Activated T-cell treated with anti-CD3 and anti-CD28 coated beads for 48 hours (primary cell): ENCODE measurements around the gene SGF29.
A peak's percentile ranks its signal among the peaks of the same experiment; 100 is the strongest.
"Not testable (repeated sequence)": the region's sequence is repeated elsewhere in the genome, so short reads cannot be mapped to it uniquely, and the experiment has no call there.

Experiments
- DNase-seq: peaks from one replicate; pipeline ENCODE4 v3.0.0-alpha.2; 2020; ENCODE audit warnings: low read depth

The SGF29 gene

DNA sequence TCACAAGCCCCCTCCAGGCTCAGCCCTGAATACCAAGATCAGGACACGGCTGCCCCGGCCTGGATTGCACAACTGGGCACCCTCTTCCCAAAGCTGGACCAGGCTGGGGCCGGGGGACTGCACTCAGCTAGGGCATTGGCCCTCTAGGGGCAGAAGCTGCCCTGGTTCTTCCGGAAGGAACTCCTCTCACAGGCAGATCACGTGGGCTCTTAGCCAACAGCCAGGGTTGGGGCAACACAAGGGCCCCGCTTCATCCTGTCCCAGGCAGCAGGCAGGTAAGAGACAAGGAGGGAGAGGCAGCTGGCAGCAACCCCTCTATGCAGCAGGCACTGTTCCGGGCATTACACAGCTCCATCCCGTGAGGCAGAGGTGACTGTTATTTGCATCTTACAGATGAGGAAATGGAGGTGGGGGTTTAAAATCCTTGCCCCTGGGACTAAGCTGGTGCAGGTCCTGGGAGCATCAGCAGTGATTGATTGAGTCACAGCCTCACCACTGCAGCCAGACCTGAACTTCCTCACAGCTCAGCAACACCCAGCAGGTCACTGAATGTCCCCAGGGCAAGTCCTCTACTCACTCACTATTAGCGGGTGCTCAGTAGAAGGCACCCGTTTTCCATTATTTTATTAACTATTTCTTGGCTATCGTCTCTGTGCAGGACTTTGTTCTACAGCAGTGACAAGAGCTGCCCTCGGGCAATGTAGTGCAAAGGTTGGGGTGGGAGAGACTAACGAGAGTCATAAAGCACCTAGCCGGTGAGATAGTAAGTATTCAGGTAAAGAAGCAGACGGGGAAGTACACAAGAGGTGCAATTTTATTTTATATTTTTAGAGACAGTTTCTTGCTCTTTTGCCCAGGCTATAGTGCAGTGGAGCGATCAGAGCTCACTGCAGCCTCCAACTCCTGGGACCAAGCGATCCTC, 58.9 kb downstream of the SGF29 start:
- DNase-seq: not testable (repeated sequence)

DNA sequence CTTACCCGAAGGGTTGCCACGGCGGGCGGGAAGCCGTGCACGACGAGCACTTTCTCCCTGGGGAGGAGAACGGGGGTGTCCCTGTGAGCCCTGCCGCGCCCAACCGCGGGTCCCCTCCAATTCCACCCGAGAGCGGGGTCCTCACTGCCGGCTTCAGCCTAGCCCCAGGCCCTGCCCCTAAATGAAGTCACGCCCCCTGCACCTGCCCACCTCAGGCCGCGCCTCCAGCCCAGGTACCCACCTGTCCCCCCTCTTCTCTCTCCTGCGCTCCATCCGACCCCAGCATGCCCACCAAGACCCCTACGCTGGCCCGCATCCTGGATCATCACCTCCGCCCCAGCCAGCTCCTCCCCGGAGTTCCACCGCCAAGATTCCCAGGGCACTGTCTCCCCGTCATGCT, 60.2 kb downstream of the SGF29 start:
- DNase-seq: not testable (repeated sequence)

DNA sequence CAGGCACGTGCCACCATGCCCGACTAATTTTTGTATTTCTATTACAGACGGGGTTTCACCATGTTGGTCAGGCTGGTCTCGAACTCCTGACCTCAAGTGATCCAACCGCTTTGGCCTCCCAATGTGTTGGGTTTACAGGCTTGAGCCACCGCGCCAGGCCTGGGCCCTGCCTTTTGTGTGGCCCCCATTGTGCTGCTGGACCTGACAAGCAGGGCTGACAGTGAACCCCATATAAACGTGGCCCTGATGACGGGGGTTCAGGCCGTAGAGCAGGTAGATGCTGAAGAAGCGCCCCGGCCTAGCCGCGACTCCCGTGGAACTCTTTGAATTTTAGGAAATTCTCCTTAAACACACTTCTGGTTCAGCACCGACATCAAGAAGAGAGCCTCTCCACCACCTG, 60.8 kb downstream of the SGF29 start:
- DNase-seq: not testable (repeated sequence)

DNA sequence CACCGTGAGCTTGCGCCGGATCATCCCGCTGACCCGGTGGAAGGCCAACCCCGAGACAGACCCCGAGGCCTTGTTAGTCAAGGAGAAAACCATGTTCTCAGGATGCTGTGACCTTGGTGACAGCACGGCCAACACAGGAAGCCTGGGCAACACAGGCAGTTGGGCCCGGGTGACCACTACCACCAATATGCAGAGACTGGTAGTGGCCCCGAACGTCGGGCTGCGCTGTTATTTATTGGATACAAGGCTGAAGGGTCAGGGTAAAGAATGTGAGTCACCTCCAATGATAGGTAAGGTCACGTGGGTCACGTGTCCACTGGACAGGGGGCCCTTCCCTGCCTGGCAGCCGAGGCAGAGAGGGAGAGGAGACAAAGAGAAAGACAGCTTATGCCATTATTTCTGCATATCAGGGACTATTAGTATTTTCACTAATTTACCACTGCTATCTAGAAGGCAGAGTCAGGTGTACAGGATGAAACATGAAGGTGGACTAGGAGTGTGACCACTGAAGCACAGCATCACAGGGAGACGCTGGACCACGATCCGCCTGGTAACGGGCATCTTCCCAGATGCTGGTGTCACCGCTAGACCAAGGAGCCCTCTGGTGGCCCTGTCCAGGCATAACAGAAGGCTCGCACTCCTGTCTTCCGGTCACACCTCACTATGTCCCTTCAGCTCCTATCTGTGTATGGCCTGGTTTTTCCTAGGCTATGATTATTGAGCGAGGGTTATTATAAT, 61.9 kb downstream of the SGF29 start:
- DNase-seq: peak; percentile 12

- not testable (repeated sequence) for DNase-seq
Observed at GRCh38 chr16:28616224-28616577, 62.5 kb downstream of the SGF29 start.

GRCh38 chr16:28616636-28617035, 62.9 kb downstream of the SGF29 start:
- no peak for DNase-seq

GRCh38 chr16:28617874-28618273, 64.2 kb downstream of the SGF29 start:
- no peak for DNase-seq

- not testable (repeated sequence) for DNase-seq
Observed at GRCh38 chr16:28620316-28620715, 66.6 kb downstream of the SGF29 start.

- no peak for DNase-seq
Observed at GRCh38 chr16:28621481-28622155, 67.9 kb downstream of the SGF29 start.

GRCh38 chr16:28622532-28623171, 68.9 kb downstream of the SGF29 start:
- DNase-seq: not testable (repeated sequence)

DNA sequence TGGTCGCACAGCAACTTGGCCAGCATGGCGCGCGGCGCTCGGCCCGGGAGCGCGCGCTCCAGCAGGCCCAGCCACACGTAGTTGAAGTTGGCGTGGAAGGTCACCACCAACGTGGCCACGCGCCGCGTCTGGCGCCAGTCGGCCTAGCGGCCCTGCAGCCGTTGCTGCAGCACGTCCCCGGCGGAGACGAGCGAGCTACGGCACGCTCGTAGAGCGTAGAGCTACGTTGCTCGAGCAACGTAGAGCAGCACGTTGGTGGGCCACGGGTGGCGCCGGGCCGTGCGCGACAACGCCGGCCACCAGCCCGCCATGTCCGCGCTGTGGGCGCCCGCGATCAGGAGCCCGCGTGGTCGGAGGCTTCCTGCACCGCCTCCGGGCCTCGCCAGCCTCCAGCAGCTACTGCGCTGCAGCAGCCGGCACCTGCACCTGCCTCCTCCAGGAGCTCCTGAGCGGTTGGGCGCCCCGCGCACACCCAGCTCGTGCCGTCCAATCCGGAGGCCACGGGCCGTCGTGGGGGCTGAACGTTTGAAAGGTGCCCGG, 69.5 kb downstream of the SGF29 start:
- peak; percentile 69 for DNase-seq

- DNase-seq: not testable (repeated sequence)
Observed at GRCh38 chr16:28630905-28631304, 77.2 kb downstream of the SGF29 start.

GRCh38 chr16:28636093-28636823, 82.5 kb downstream of the SGF29 start:
- not testable (repeated sequence) for DNase-seq

DNA sequence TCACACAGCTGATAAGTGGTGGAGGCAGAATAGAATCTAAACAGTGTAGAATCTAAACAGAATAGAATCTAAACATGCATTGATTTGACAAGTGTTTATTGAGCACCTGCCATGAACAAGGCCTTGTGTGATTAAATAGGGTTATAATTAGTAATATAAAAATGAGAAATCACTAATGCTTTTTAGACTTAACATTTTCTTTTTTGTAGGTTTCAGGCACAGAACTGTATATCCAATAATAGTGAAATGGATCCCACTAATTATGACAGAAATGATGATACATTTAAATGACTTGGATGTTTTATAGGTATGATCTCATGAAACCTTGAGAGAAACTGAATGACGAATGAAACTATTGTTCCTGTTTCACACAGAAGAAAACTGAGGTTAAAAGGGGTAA, 84.0 kb downstream of the SGF29 start, which contains the start of gene NPIPB8:
Gene NPIPB8 (plus strand): TSS at position 301 of the 400 bp plus-strand sequence. CDS start 296 bp downstream, outside the sequence.
- not testable (repeated sequence) for DNase-seq

DNA sequence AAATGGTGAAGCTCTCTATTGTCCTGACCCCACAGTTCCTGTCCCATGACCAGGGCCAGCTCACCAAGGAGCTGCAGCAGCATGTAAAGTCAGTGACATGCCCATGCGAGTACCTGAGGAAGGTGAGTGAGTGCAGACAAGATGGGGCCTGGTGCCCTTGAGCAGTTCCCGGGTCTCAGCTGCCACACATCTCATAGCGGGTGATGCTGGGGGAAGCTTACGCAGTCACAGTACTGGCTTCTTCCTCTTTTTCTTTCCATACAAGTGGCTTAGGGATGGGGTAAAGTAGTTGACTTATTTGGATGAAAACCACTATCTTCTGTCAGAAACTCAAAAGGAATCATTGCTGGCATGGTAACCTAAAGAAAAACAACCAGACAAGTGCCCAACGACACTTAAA, 84.6 kb downstream of the SGF29 start:
- DNase-seq: not testable (repeated sequence)

GRCh38 chr16:28639959-28640358, 86.2 kb downstream of the SGF29 start:
- DNase-seq: not testable (repeated sequence)
